Fibroblast of skin of left biceps (primary cell): Measurements from ENCODE around the gene SSTR5.

Experiments
- DNase-seq, 2 experiments: peaks; one replicate each; pipeline ENCODE4 v3.0.0-alpha.2; 2013; ENCODE audit warnings: low read depth in 2 of 2

SSTR5 gene

DNA sequence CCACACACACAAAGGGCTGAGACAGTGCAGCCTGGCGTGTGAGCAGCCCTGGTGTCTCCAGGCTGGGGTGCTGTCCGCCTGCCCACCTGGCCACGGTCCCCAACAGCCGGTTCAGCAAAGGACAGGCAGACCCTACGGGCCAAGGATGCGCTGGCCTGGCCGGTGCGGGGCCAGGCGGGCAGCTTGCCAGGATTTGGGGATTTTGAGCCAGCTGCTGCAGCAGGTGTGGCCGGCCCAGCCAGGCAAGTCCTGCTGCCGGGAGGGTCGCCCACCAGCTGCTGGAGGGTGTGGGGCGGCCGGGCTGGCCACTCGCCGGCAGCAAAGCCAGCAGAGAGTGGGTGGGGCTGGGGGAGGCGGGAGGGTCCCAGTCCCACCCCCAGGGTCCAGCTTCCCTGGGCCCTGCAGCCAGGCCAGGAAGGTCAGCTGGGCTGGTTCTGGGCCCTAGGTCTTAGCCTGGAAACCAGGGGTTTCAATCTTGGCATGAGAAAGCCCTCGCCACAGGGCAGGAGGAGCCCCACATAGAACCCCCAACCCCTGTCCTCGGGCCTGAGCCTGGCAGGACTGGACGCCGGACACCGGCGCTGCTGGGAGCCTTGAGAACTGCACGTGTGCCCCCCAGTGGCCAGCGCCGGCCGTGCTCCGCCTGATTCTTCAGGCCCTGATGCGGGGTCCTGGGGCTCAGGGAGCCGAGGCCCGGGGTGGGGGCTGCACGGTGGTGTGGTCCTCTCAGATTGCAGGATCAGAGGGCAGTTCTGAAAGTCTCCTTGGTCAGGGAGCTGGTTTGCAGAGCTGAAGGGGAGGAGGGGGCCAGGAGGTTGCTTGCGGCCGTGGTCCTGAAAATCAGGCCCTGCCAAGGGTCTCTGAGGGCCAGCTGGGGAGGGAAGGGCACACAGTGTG, 17.6 kb upstream of the SSTR5 start:
- DNase-seq = no peak

DNA sequence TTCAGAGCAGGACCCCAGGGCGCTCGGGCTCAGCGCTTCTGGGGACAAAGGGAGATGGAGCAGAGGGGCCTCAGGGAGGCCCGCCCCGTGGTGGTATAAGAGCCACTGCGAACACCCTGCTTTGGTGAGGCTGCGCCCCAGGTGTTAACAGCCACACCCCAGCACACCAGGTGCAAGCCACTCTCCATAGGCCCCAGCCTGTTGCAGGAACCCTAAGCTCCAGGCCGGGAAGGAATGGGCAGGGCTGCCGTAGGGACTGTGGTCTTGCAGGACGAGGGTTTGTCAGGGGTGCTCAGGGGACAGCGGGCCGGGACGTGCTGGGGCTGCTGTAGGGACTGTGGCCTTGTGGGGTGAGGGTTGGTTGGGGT, 17.0 kb upstream of the SSTR5 start:
- DNase-seq = no peak

DNA sequence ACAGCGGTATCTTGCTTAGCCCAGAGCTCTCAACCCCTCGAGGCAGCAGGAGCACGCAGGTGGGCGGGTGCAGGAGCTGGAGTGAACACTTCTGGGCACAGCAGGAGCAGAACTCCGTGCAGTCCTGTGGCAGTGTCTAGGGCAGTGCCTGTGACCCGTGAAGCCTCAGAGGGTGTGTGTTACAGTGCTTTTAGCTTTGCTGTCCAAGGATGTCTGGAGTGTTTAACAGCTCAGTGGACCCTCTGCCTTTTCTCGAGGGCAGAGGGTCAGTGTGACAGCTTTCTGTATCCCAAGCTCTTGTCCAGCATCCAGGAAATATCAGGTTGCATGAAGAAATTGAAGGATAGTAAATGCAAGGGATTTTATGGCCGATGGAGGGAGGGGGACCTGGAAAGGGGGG, 16.4 kb upstream of the SSTR5 start:
- no peak for DNase-seq

DNA sequence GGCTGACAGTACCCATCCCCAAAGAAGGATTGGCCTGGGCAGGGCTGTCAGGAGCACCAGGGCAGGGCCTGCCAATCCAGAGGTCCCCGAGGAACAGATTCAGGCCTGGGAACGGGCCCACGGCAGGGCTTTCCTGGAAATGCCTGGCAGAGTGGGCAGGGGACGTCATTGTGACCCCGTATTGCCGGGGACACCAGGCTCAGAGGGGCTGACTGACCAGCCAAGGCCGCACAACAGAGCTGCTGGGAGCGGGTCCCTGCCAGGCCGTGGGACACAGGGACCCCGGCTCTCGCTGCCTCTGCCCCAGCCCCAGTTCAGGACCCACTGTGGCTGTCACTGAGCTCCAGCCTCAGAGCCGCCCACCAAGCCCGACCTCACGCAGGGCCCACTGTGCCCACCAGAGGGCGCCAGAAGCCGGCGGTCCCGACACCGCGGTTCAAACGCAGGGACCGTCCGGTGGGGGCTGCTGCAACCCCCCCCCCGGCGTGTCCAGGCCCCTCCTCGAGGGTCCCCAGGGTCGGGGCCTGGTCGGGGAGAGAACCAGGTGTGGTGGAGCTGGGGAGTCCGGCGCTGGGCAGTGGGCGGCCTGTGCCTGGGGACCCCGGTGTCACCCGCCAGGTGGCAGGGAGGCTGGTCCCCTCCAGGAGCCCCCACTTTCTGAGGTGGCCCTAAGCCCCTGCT, 15.2 kb upstream of the SSTR5 start:
- no peak for DNase-seq

DNA sequence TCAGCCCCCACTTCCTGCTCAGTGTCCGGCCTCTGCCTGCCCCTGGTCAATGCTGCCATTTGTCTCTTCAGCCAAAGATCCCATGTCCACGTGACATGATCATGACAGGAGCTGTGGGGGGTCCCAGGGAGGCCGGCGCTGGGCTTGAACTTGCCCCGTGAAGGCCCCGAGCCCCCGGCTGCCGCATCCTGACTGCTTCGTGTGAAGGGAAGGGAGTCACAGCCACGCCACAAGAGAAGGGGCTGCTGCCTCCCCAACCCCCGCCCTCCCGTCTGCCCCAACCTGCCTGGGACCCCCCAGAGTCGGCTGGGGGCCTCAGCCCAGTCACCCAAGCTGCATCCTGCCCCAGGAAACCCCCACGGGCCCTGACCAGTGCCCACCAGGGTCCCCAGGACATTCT, 14.3 kb upstream of the SSTR5 start:
- DNase-seq = no peak

DNA sequence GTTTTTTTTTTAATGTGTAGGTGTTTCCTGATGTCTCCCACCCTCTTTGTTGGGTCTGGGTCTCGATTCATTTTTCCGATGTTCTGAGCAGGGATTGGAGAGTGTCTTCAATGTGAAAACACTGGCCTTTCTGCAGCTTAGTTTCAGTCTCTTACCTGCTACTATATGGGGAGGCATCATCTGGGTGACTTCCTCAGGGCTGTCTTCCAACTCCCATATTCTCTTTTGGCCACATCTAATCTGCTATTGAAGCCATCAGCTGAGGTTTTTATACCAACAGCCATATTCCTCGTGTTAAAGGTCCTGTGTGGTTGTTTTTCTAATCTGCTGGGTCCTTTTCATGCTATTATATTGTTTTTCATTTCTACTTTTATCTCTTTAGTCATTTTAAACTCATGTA, 13.2 kb upstream of the SSTR5 start:
- no peak for DNase-seq

DNA sequence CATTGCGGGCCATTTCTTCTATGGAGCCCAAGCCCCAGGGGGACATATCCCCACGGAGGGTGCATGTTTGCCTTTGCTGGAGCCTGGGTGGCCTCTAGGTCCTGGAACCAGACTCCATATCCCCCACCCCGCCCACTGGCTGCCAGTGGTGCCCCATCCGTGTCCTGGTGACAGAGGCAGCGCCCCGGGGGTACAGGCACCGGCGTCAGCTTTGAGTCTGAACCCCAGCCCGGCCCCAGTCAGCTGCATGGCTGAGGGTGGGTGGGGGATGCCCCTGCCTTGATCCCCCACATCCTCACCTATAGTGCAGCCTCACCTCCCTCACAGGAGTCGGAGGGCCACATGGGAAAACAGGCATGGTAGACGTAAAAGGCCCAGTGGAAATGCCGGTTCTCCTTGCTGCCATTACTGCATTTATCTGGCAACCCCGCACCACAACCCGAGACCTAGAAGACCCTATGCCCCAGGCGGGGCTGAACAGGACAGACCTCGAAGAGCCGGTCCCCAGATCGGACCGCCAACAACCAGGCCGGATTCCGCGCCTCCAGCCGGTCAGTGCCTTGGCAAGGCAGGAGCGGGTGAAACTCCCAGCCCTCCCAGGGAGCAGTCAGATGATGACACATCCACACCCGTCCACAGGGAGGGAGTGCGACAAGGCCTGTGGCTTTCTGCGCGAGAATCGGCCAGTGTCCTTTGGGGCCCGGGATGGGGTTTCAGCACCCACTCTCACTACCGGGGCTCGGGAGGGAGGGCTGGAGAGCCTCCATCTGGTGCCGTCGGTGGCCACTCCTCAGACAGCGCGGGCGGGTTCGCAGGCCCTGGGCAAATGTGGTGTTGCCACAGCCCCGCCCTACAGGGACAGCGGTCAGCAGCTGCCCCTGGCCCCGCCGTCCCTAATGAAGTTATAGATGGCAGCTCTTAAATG, 11.9 kb upstream of the SSTR5 start:
- DNase-seq = no peak

DNA sequence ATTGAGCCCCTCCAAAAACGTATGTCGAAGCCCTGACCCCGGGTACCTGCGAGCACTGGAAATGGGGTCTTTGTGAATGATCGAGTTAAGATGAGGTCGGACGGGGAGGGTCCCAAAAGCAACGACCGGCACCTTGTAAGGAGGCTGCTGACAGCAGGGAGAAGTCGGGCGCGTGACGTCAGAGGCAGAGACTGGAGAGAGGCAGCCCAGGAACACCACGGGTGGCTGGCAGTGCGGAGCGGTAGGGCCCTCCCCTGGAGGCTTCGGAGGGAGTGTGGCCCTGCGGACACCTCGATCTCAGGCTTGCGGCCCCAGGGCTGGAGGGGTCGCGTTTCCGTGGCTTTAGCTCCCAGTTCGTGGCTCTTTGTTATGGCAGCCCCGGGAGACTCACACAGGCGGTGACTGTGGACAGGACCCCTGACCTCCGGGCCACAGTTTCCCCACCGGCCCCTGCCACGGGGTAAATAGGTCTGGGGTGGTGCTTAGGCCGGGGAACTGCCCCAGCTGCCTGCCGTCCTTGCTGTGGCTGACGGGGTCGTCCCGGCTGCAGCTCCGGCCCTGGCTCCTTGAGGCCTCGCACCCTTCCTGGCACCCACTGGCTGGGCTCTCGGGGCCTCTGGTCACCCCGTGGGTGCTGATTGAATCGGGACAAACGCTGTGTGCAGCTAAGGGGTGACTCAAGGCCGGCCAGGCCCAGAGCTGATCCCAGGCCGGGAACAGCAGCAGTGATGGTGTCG, 10.6 kb upstream of the SSTR5 start:
- DNase-seq = no peak

DNA sequence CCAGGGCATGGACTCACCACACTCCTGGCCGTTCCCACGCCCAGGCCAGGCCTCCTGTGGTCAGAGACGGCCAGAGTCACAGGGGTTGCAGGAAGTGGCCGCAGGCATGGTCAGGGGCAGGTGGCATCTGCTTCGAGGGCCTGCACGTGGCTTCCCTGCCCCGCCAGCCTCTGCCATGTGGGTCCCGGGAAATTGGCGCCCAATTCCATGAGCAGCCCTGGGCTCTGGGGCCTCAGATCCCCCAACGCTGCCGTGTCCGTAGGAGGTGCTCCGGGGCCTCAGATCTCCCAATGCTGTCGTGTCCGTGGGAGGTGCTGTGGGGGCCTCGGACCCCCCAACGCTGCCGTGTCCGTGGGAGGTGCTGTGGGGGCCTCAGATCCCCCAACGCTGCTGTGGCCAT, 9.7 kb upstream of the SSTR5 start:
- no peak for DNase-seq

DNA sequence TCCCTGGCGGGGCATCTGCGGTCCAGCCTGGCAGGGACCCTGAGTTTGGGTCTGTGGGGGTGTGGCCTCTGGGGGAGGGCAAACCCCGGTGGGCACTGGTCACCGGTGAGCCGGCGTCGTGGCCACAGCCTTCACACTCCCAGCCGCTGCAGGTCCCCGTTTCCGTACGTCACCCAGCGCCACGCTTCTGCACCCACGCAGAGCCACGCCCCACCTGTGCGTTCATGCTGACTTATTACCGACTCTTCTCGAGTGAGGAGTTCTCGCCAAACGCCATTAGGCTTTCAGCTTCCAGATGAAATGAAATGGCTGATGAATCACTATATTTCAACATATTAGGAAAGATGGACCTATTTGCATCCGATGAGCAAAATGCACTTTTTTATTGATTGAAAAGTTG, 8.8 kb upstream of the SSTR5 start:
- DNase-seq = no peak

DNA sequence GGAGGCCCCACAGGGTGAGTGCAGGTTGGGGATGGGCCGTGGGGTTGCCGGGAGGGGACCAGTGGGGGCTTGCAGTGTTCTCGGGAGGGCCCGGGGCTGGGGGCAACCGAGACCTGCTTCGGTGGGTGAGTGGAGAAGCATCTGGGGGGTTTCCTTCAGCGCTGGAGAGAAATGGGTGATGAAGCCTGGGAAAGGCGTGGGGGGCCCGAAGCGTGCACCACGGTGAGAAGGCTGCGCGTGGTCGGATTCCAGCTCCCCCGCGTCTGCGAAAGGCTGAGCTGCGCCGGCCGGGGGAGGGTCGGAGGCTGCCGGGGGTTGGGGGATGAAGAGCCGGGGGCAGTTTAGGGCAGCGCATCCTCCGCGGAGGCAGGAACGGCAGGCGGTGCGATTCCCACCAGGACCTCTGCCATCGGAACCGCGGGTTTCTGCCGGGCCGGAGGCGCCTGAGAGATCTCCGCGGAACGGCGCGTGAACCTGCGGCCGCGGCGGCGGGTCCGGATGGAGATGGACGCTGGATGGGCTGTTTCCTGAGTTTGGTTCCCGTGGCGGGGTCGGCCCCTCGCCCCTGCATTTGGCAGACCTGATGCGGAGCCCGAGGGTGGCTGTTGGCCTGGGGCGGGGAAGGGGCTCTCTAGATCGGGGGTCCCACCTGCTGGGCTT, 6.9 kb upstream of the SSTR5 start:
- DNase-seq = no peak

DNA sequence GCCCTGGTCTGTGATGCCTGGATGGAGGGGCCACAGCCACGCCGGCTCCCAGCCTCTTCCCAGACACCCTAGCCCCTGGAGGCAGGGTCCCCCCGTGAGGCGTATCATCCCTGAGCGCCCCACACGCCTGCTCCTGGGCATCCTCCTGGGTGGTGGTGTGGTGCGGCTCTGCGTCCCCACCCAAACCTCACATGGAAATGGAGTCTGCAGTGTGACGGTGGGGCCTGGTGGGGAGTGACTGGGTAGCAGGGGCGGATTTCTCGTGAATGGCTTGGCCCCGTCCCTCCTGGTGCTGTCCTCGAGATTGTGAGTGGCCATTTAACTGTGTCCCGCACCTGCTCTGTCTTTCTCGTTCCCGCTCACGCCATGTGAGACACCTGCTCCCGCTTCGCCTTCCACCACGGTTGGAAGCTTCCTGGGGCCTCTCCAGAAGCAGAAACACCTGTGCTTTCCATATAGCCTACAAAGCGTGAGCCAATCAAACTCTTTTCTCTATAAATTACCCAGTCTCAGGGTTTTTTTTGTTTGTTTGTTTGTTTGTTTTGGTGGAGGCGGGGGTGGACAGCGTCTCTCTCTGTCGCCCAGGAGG, 5.9 kb upstream of the SSTR5 start:
- DNase-seq = no peak

DNA sequence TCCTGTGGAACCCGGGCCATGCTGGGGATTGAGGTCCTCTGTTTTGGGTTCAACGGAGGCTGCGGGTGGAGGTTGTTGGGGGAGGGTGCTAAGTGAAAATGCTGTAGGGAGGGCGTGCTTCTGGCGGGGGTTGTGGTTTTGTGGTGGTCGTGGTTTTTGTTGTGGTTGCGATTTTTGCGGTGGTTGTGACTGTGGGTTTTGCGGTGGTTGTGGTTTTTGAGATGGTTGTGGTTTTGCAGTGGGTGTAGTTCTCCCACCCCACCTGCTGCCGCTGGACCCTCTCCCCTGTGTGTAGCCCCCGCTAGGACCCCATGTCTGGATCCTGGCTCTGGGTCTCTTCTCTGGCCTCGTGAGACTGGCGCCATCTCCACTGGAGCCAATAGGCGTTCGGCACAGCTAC, 4.9 kb upstream of the SSTR5 start:
- DNase-seq = no peak

DNA sequence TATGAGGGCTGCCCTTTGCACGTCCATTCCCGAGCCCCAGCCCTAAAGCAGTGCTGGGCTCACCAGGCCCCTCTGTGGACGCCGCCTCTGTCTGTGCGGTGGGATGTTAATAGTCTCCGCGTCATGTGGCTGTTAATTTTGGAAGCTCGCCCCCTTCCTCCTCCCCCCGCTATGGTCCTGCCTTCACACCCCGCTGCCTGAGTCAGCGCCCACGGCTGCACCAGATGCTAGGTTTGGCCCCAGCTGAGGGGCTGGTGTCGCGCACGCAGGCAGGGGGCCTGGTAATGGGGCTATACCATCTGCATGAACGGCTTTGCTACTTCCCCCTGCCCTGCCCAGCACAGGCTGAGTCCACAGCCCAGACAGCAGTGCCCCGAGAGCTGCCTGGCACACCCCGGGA, 4.1 kb upstream of the SSTR5 start:
- DNase-seq = no peak

DNA sequence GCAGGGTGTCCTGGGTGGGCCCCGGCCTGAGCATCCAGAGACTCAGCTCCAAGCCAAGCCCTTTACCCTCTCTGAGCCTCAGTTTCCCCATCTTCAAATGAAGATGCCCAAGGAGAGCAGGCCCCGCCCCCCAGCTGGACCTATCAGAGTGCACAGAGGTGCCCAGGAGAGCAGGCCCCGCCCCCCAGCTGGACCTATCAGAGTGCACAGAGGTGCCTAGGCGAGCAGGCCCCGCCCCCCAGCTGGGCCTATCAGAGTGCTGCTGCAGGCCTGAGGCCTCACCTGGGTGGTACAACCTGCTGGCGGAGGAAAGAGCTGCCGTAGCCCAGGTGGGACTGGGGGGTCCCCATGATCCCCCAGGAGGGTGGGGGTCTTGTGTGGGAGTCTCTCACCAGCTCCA, 3.4 kb upstream of the SSTR5 start:
- no peak for DNase-seq

DNA sequence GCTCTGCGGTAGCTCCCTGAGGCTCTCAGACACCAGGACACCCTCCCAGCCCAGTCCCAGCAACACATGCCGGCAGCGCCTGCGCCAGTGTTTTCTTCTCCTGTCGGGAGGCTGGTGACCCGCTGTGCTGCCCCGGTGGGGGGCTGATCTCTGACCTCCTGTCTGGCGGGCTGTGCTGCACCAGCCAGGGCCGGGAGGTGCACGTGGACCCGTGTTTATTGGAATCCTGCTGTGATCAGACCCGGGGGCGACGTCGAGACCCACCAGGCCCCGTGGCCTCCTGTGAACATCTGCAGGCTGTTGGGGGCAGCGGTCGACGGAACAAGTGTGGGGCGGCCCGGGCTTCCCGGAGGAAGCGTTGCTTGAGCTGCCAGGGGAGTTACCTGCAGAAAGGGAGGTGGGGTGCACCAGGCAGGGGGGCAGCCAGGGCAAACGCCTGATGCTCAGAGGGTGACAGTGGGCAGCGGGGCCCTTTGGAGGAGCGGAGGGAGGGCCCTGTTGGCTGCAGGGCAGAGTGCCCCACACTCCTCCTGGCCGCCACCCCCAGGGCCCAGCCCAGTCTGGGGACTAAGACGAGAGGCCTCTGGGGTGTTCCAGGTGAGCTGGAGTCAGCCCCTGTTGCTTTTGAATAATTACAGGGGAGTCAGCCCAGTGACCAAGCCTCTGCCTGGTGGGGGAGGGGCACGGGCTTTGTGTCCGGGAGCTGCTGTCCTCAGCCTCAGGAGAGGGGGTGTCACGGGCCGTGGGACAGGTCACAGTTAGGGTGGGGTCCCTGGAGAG, 2.3 kb upstream of the SSTR5 start:
- DNase-seq = no peak

DNA sequence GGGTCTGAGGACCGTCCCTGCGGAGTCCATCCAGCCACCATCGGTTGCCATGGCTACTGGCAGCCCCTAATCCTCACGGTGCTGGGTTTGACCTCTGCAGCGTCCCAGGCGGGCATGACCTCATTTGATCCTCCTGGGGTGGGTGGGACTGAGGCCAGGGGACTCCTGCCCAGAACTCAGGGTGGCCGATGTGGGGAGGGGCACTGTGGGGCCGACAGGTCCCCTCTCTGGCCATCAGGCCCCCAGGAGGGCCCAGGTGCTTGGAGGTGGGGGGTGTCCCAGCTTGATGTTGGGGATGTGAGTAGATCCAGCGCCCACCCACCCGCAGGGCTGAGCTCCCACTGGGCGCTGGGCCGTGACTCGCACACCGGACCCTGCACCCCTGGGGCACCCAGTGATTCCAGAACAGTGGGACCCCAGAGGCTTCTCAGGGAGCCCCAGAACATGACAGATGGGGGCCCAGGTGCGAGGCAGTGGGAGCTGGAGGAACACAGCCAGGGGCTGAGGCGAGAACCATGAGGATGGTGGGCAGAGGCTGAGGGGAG, 1.6 kb upstream of the SSTR5 start:
- no peak for DNase-seq

DNA sequence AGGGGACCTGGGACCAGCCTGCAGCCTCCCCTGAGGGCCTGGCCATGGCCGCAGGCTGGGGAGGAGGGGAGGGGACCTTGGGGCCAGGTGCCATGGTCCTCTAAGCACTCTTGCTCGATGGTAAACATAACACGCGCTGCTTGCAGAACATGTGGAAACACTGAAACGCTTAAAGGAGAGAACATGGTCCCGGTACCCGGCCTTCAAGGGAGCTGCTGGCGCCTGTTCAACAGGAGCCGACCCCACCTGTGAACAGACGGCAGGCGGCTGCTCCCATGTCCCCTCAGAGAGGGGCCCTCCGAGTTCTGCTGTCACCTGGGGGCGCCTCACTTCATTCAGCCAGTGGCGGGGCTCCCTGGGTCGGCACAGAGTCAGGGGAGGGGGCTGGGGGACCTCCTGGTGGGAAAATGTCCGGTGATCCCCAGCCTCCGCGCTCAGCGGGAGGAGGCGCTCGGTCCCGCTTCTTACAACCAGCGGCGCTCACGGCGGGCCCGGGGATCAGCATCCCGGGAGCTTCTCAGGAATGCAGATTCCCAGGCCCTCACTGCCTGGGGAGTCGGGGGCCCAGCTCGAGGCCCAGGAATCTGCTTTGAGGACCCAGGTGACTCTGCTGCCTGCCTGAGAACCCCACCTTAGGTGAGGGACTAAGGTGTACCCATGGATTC, 854 bp upstream of the SSTR5 start:
- DNase-seq = no peak

DNA sequence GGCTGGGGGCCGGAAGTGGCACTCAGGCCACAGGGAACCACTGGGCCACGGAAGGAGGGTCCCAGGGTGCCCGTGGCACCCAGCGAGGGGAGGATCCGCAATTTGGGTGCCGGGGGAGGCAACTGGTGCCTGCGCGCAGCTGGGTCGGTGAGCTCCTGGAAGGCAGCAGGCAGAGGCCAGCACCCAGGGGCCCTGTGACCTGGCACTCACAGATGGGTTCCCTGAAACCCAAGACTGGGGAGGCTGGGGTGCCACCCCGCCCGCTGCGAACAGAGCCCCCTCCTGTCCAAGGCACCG, 663 bp downstream of the SSTR5 start:
- DNase-seq = no peak
